Measurements from ENCODE around the gene NDEL1. TPM values are rescaled to one million over a fixed set of nuclear protein-coding genes. Genes with fewer than 3 reads are reported as not detected.

The NDEL1 gene
- total and polyA plus RNA-seq, 9 of the 15 experiments (the other 6 are each of a cell fraction or from before 2014, with no cell fraction given), result 0.86 to 30.5 (median 22.7) TPM

DNA sequence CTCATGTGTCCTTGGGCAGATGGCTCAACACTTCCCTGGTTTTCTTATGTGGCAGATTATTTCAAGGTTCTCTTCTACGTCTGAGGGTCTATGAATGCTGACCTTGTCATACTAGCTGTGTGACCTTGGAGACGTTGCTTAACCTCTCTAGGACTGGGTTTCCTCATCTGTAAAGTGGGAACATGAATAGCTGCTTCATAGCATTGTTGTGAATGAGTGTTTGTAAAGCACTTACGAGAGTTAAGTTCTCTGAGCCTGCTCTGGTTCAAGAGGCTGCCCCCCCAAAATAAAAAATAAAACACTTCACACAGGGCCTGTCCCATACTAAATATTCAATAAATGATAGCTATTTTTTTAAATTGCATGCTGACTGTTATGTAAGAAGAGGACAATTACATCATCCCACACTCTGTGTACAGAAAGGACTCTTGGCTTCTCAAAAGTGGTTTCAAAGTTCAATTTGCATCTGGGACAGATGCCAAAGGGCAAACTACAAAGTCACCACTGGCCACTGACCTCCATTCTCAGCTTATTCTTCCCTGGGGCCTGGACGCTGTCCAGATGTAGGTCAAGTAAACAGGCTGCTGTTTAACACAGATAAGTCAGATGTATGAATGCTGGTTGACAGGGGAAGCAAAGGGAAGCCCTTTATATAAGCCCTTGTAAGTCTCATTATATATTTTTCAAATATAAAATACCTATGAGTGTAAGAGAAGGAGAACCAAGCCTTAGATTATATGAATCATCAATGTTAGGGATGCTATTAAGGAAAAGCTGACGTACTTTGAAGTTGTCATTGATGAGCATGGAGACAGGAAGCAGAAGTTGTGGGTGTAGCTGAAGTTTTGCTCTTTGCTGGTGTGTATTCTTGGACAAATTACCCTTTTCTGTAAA lies 15.4 kb upstream of the NDEL1 start (continued):
- TF ChIP-seq, protein P1, sequence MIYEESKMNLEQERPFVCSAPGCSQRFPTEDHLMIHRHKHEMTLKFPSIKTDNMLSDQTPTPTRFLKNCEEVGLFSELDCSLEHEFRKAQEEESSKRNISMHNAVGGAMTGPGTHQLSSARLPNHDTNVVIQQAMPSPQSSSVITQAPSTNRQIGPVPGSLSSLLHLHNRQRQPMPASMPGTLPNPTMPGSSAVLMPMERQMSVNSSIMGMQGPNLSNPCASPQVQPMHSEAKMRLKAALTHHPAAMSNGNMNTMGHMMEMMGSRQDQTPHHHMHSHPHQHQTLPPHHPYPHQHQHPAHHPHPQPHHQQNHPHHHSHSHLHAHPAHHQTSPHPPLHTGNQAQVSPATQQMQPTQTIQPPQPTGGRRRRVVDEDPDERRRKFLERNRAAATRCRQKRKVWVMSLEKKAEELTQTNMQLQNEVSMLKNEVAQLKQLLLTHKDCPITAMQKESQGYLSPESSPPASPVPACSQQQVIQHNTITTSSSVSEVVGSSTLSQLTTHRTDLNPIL (CRISPR knock-in tag; IDR thresholded peaks at IDR 0.05), result no peak
- TF ChIP-seq NONO (IDR thresholded peaks at IDR 0.05; ENCODE audit: low read depth in 2 of 2, low read length in 1 of 2) (no peak), FOS (IDR thresholded peaks at IDR 0.05; ENCODE audit: extremely low read depth, insufficient read length) (no peak), GABPA (tag; conservative IDR thresholded peaks at IDR 0.05; ENCODE audit: low read depth) (peak; percentile 53), PHTF2 (CRISPR knock-in tag; IDR thresholded peaks at IDR 0.05) (no peak), HDAC8 (tag; IDR thresholded peaks at IDR 0.05) (no peak), PHB (CRISPR knock-in tag; IDR thresholded peaks at IDR 0.05) (no peak), ZNF717 (CRISPR knock-in tag; IDR thresholded peaks at IDR 0.05) (no peak), RAD51 (IDR thresholded peaks at IDR 0.05; ENCODE audit: borderline replicate concordance, low read depth) (no peak), NCOR1 (IDR thresholded peaks at IDR 0.05) (peak; percentile 97), SMAD1 (IDR thresholded peaks at IDR 0.05; ENCODE audit: low read depth, low read length, partially characterized antibody) (peak; percentile 94), RBM34 (IDR thresholded peaks at IDR 0.05; ENCODE audit: borderline replicate concordance, insufficient read depth, low read length) (no peak), SRSF3 (IDR thresholded peaks at IDR 0.05; ENCODE audit: insufficient read depth, low read length) (no peak), ZNF766 (CRISPR knock-in tag; conservative IDR thresholded peaks at IDR 0.05) (0 out of 2 replicates have a peak, but pooled peaks have one; percentile 42), POLR2AphosphoS5 (IDR thresholded peaks at IDR 0.05; ENCODE audit: control insufficient read depth, insufficient read depth, low read depth, low read length) (peak; percentile 87), CAMTA2 (CRISPR knock-in tag; conservative IDR thresholded peaks at IDR 0.05) (no peak), BRD4 (IDR thresholded peaks at IDR 0.05) (no peak), CTBP1 (IDR thresholded peaks at IDR 0.05; ENCODE audit: borderline replicate concordance) (peak; percentile 54; the same call in 1 of the 2 replicates)
- TF ChIP-seq, protein P2, sequence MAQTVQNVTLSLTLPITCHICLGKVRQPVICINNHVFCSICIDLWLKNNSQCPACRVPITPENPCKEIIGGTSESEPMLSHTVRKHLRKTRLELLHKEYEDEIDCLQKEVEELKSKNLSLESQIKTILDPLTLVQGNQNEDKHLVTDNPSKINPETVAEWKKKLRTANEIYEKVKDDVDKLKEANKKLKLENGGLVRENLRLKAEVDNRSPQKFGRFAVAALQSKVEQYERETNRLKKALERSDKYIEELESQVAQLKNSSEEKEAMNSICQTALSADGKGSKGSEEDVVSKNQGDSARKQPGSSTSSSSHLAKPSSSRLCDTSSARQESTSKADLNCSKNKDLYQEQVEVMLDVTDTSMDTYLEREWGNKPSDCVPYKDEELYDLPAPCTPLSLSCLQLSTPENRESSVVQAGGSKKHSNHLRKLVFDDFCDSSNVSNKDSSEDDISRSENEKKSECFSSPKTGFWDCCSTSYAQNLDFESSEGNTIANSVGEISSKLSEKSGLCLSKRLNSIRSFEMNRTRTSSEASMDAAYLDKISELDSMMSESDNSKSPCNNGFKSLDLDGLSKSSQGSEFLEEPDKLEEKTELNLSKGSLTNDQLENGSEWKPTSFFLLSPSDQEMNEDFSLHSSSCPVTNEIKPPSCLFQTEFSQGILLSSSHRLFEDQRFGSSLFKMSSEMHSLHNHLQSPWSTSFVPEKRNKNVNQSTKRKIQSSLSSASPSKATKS (CRISPR knock-in tag; IDR thresholded peaks at IDR 0.05), result no peak
- TF ChIP-seq, protein P3, sequence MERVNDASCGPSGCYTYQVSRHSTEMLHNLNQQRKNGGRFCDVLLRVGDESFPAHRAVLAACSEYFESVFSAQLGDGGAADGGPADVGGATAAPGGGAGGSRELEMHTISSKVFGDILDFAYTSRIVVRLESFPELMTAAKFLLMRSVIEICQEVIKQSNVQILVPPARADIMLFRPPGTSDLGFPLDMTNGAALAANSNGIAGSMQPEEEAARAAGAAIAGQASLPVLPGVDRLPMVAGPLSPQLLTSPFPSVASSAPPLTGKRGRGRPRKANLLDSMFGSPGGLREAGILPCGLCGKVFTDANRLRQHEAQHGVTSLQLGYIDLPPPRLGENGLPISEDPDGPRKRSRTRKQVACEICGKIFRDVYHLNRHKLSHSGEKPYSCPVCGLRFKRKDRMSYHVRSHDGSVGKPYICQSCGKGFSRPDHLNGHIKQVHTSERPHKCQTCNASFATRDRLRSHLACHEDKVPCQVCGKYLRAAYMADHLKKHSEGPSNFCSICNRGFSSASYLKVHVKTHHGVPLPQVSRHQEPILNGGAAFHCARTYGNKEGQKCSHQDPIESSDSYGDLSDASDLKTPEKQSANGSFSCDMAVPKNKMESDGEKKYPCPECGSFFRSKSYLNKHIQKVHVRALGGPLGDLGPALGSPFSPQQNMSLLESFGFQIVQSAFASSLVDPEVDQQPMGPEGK (CRISPR knock-in tag; IDR thresholded peaks at IDR 0.05; ENCODE audit: borderline replicate concordance), result no peak
- TF ChIP-seq, protein P4, sequence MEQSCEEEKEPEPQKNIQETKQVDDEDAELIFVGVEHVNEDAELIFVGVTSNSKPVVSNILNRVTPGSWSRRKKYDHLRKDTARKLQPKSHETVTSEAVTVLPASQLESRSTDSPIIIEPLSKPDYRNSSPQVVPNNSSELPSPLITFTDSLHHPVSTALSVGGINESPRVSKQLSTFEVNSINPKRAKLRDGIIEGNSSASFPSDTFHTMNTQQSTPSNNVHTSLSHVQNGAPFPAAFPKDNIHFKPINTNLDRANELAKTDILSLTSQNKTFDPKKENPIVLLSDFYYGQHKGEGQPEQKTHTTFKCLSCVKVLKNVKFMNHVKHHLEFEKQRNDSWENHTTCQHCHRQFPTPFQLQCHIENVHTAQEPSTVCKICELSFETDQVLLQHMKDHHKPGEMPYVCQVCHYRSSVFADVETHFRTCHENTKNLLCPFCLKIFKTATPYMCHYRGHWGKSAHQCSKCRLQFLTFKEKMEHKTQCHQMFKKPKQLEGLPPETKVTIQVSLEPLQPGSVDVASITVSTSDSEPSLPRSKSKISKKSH (CRISPR knock-in tag; IDR thresholded peaks at IDR 0.05), result no peak

Data from K562 (cell line).